Vagina (tissue), 2 donors: ENCODE measurements around the gene SYNDIG1. TPM values are rescaled to one million over a fixed set of nuclear protein-coding genes. Genes with fewer than 3 reads are reported as not detected.

Experiments used
- DNase-seq, 2 donors: peaks; one replicate each; pipeline ENCODE4 v3.0.0-alpha.2; 2017; ENCODE audit errors: extremely low spot score in 2 of 2
- H3K27ac ChIP-seq: fragments of 200-600 bp; sonication (generic); one replicate; pipeline ENCODE4 v1.5.1; 2019
- H3K27me3 ChIP-seq: fragments of 200-600 bp; sonication (generic); one replicate; pipeline ENCODE4 v1.5.1; 2019
- H3K36me3 ChIP-seq, 2 donors: fragments of 200-600 bp; sonication (generic); one replicate each; pipeline ENCODE4 v1.5.1; 2017 to 2019
- H3K4me1 ChIP-seq: fragments of 200-600 bp; sonication (generic); one replicate; pipeline ENCODE4 v1.5.1; 2019
- H3K4me3 ChIP-seq, 2 donors: fragments of 200-600 bp; sonication (generic); 1 replicate in 1 of 2; 2 replicates in 1 of 2; pipeline ENCODE4 v1.5.1; 2016 to 2019
- H3K9me3 ChIP-seq: fragments of 200-600 bp; sonication (generic); one replicate; pipeline ENCODE4 v1.5.1; 2019
- POLR2A ChIP-seq, 2 donors: fragments of 450-650 bp; IDR thresholded peaks; one replicate each; pipeline ENCODE4 v1.6.1; 2017; ENCODE audit warnings: antibody characterized with exemption in 2 of 2, mild to moderate bottlenecking in 2 of 2, moderate library complexity in 2 of 2
- POLR2AphosphoS5 ChIP-seq, 2 donors: sonication (generic); formaldehyde crosslinking; IDR thresholded peaks; one replicate each; pipeline ENCODE4 v1.9.0; 2017; ENCODE audit warnings: antibody characterized with exemption in 2 of 2, mild to moderate bottlenecking in 2 of 2, low read depth in 1 of 2; ENCODE audit not compliant: insufficient read depth in 1 of 2
- intact Hi-C: fragments of 100-400 bp; cut with DNase I; formaldehyde crosslinking; loops from one replicate; pipeline ENCODE4 v1.15.1; 2023
- total RNA-seq: library from RNA; depleted of rRNA; stranded (reverse); fragments of >200 nt; gene quantifications from one replicate; pipeline ENCODE4 v1.2.3, GENCODE V29; 2016
- TF ChIP-seq, protein P1 (sequence below), 3 experiments: fragments of 450-650 bp in 2 of 3; fragments of 200-600 bp in 1 of 3; sonication (generic) in 1 of 3; IDR thresholded peaks; one replicate each; pipeline ENCODE4 v1.5.1; 2017 to 2019; ENCODE audit warnings: antibody characterized with exemption in 3 of 3, mild to moderate bottlenecking in 2 of 3, moderate library complexity in 2 of 3

Gene SYNDIG1
- total RNA-seq, 1 donor from 2014 or later, result 3.2 TPM

DNA sequence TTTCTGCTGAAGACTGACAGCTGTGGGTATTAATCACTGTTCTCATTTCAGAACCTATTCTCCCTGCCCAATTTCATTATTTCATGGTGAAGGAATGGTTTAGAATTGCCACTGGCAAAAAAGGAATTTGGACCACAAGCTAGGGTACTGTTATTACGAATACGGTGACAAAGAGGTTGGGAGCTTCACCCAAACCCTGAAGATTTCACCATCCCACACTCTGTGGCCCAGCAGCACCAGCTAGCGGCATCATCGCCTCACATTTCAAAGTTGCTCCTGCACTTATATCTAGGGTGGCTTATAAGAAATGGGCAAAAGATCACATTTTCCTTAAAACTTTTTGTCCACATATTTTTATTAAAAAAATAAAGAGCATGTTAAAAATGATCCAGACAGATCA, 236.1 kb downstream of the SYNDIG1 start:
- H3K36me3 ChIP-seq, result no peaks in the 10 kb centered on the region
- no peak overlapping the region for H3K4me3 ChIP-seq
- intact Hi-C loops, result no loop called here
- H3K27ac ChIP-seq, result no peak overlapping the region
- H3K9me3 ChIP-seq, result no peaks in the 10 kb centered on the region
- no peak for DNase-seq
- no peaks in the 10 kb centered on the region for H3K4me1 ChIP-seq
- no peaks in the 10 kb centered on the region for H3K27me3 ChIP-seq
- TF ChIP-seq, protein P1, sequence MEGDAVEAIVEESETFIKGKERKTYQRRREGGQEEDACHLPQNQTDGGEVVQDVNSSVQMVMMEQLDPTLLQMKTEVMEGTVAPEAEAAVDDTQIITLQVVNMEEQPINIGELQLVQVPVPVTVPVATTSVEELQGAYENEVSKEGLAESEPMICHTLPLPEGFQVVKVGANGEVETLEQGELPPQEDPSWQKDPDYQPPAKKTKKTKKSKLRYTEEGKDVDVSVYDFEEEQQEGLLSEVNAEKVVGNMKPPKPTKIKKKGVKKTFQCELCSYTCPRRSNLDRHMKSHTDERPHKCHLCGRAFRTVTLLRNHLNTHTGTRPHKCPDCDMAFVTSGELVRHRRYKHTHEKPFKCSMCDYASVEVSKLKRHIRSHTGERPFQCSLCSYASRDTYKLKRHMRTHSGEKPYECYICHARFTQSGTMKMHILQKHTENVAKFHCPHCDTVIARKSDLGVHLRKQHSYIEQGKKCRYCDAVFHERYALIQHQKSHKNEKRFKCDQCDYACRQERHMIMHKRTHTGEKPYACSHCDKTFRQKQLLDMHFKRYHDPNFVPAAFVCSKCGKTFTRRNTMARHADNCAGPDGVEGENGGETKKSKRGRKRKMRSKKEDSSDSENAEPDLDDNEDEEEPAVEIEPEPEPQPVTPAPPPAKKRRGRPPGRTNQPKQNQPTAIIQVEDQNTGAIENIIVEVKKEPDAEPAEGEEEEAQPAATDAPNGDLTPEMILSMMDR (IDR thresholded peaks at IDR 0.05), result no peak
- no peak for TF ChIP-seq POLR2AphosphoS5 (IDR thresholded peaks at IDR 0.05; ENCODE audit: insufficient read depth in 1 of 2, low read depth in 1 of 2)

DNA sequence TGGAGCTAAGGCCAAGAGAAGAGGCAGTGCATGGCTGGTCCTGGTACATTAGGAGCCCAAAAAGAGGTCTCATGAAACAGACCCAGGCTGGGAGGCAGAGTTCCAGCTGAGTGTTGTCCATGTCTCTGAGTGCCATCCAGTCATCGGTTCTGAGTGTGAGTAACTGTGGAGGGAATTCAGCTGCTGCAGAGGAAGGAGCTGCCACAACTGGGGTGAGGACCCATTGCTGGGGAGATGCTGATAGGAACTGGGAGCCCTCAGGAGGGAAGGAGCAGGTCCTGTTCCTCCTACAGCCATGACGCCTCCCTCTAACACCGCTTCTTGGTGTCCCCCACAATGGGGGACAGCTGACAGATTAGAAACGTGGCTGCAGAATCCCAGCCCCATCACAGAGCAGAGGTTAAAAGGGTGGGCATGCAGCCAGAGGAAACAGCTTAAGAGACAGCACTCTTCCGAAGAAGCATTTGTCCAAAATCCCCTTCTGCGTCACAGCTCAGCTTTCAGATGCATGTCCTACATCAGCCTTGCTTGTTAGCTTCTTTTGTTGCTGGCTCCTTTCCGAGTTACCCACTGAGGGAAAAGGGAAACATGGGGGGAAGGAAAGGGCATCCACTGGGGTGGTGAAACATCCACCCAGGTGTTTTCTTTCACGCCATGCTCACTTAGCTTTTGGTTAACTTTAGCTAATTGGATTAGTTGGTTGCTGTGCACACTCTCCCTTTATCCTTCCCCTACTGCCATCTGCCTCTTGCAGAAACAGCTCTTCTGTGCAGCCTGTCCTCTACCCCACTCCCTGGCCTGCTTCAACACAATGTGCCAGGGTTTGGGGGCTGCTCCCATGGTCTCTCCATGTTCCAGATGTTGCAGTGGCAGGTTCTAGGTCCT, 239.2 kb downstream of the SYNDIG1 start:
- H3K4me3 ChIP-seq, result no peak overlapping the region
- H3K27me3 ChIP-seq, result no peaks in the 10 kb centered on the region
- H3K36me3 ChIP-seq, result no peaks in the 10 kb centered on the region
- no peak overlapping the region for H3K27ac ChIP-seq
- intact Hi-C loops, result no loop called here
- H3K4me1 ChIP-seq, result no peaks in the 10 kb centered on the region
- TF ChIP-seq POLR2AphosphoS5 (IDR thresholded peaks at IDR 0.05; ENCODE audit: insufficient read depth in 1 of 2, low read depth in 1 of 2) (no peak), POLR2A (IDR thresholded peaks at IDR 0.05) (no peak)
- H3K9me3 ChIP-seq, result no peaks in the 10 kb centered on the region
- no peak for DNase-seq
